Measurements from ENCODE around the gene MAP4. TPM values are rescaled to one million over a fixed set of nuclear protein-coding genes. Genes with fewer than 3 reads are reported as not detected.

The MAP4 gene
- total and polyA plus RNA-seq, 2 of the 13 experiments (the other 11 are each of a cell fraction or from before 2014, with no cell fraction given): 33.1 to 38.7 TPM

- no peak overlapping the region for H3K4me3 ChIP-seq (replicated peaks in 1 of 3; ENCODE audit: insufficient read depth in 1 of 3, low read depth in 2 of 3, low read length in 3 of 3)
- POLR2A ChIA-PET: interaction anchor here (2.3 kb wide), 1 partner anchor 27 kb away, joined by 6 read pairs; no protein-coding TSS in a partner anchor
- no peak overlapping the region for H3K27ac ChIP-seq (ENCODE audit: extremely low read length, insufficient read depth, low read length)
- intact Hi-C loops (cut with micrococcal nuclease; ENCODE audit: unreplicated experiment): loop anchor here (2.0 kb wide), 1 partner anchor 139 kb away; no protein-coding TSS in a partner anchor
- no peaks in the 10 kb centered on the region for H3K79me2 ChIP-seq (ENCODE audit: insufficient read depth, low read length)
- in situ Hi-C loops (cut with HindIII; ENCODE audit: extremely low pct_ligation_motif_present, low pct_unique_long_range_greater_than_20kb): loop anchor here (10.0 kb wide), 1 partner anchor 143 kb away; no protein-coding TSS in a partner anchor
- CTCF ChIA-PET (ENCODE audit: low intra/inter-chr PET ratio, low total read pairs): no interaction called here
- H3K36me3 ChIP-seq (replicated peaks in 1 of 2; ENCODE audit: control insufficient read depth in 1 of 2, insufficient read depth in 2 of 2, low read length in 2 of 2): peaks cover 36 to 72% of the 10 kb centered on the region in 2 experiments
- WGBS (ENCODE audit: low lambda C conversion rate): 92% methylated on average over 12 of the region's 12 CpGs
- no peak overlapping the region for H3K4me2 ChIP-seq (ENCODE audit: low read depth, low read length)
- ATAC-seq: no peak
- H3K4me1 ChIP-seq (ENCODE audit: insufficient read depth, low read length): no peaks in the 10 kb centered on the region
- no peaks in the 10 kb centered on the region for H3K9me3 ChIP-seq (ENCODE audit: low read length)
- no peak overlapping the region for H2AFZ ChIP-seq (ENCODE audit: low read length)
- no peak for DNase-seq (ENCODE audit: low spot score)
- H4K20me1 ChIP-seq (ENCODE audit: insufficient read depth, low read length): no peaks in the 10 kb centered on the region
- FAIRE-seq: no peak
- no TSS peak for BruUV-seq (replicated peaks)
- H3K27me3 ChIP-seq (ENCODE audit: control insufficient read depth in 1 of 2, insufficient read depth in 2 of 2, low read length in 2 of 2): no peaks in the 10 kb centered on the region
- TF ChIP-seq ZNF609 (CRISPR knock-in tag; IDR thresholded peaks at IDR 0.05; ENCODE audit: borderline replicate concordance) (no peak), RBM22 (optimal IDR thresholded peaks at IDR 0.05; ENCODE audit: low read length) (peak; percentile 49)
- H3K9ac ChIP-seq (ENCODE audit: insufficient read depth, low read depth, low read length): no peak overlapping the region
These were observed 164.2 kb downstream of the MAP4 start for GRCh38 chr3:47851888-47852603.
